Brain microvascular endothelial cell (primary cell): ENCODE data around the gene PIWIL4.
"Not testable (repeated sequence)": the region's sequence is repeated elsewhere in the genome, so short reads cannot be mapped to it uniquely, and the experiment has no call there.

Source experiments
- DNase-seq: peaks from one replicate; pipeline ENCODE4 v3.0.0-alpha.2; 2020
- H3K27ac ChIP-seq: fragments of 250-450 bp; sonication (Bioruptor Pico); 2 replicates; pipeline ENCODE4 v1.5.1; 2020; ENCODE audit warnings: mild to moderate bottlenecking, moderate library complexity
- H3K27me3 ChIP-seq: fragments of 250-450 bp; sonication (Bioruptor Pico); replicated peaks from 2 replicates; pipeline ENCODE4 v1.5.1; 2020; ENCODE audit warnings: mild to moderate bottlenecking
- H3K36me3 ChIP-seq: fragments of 250-450 bp; sonication (Bioruptor Pico); replicated peaks from 2 replicates; pipeline ENCODE4 v1.5.1; 2020; ENCODE audit warnings: mild to moderate bottlenecking
- H3K4me3 ChIP-seq: 2 replicates; pipeline ENCODE4 v1.5.1; 2011; ENCODE audit warnings: low read depth, mild to moderate bottlenecking, control low read depth, low read length, moderate library complexity
- CTCF ChIP-seq: IDR thresholded peaks from 2 replicates; pipeline ENCODE4 v1.5.1; 2011; ENCODE audit warnings: low read depth, mild to moderate bottlenecking, moderate library complexity, low read length, control low read depth, inconsistent platforms; ENCODE audit errors: missing control alignments
- in situ Hi-C: cut with HindIII; loops from 2 replicates; pipeline ENCODE4 v1.10.0; 2017; ENCODE audit warnings: low sequenced_read_pairs, low pct_ligation_motif_present

PIWIL4 gene

GRCh38 chr11:94568200-94568599, 1.0 kb downstream of the PIWIL4 start:
- Histone ChIP-seq H3K36me3 (no peaks in the 10 kb centered on the region), H3K27ac (no peak overlapping the region), H3K27me3 (no peaks in the 10 kb centered on the region), H3K4me3 (no peak overlapping the region)
- in situ Hi-C loops: no loop called here
- no peak for DNase-seq
- TF ChIP-seq CTCF: no peak

GRCh38 chr11:94568717-94569116, 1.5 kb downstream of the PIWIL4 start:
- no peak for TF ChIP-seq CTCF
- H3K27me3 ChIP-seq: no peaks in the 10 kb centered on the region
- DNase-seq: no peak
- H3K4me3 ChIP-seq: no peak overlapping the region
- in situ Hi-C loops: no loop called here
- H3K36me3 ChIP-seq: no peaks in the 10 kb centered on the region
- no peak overlapping the region for H3K27ac ChIP-seq

- H3K27me3 ChIP-seq, H3K36me3 ChIP-seq, H3K4me3 ChIP-seq, in situ Hi-C loops, DNase-seq, H3K27ac ChIP-seq: not testable (repeated sequence)
These were observed 5.8 kb downstream of the PIWIL4 start for GRCh38 chr11:94572975-94573374.

- no peaks in the 10 kb centered on the region for H3K36me3 ChIP-seq
- no peaks in the 10 kb centered on the region for H3K27me3 ChIP-seq
- in situ Hi-C loops: no loop called here
- H3K27ac ChIP-seq: peak overlapping the region; percentile 32
- TF ChIP-seq CTCF: no peak
- DNase-seq: peak; percentile 78
- peak overlapping the region; percentile 31 for H3K4me3 ChIP-seq
These were observed 7.2 kb downstream of the PIWIL4 start for GRCh38 chr11:94574193-94574961.

- no peak for DNase-seq
- no peak for TF ChIP-seq CTCF
- in situ Hi-C loops: no loop called here
- H3K27me3 ChIP-seq: no peaks in the 10 kb centered on the region
- H3K27ac ChIP-seq: no peak overlapping the region
- H3K4me3 ChIP-seq: no peak overlapping the region
- H3K36me3 ChIP-seq: no peaks in the 10 kb centered on the region
These were observed 9.1 kb downstream of the PIWIL4 start for GRCh38 chr11:94576306-94576705.

- TF ChIP-seq CTCF: no peak
- DNase-seq: no peak
- Histone ChIP-seq H3K27me3 (no peaks in the 10 kb centered on the region), H3K4me3 (no peak overlapping the region), H3K27ac (no peak overlapping the region), H3K36me3 (no peaks in the 10 kb centered on the region)
- in situ Hi-C loops: no loop called here
These were observed 10.7 kb downstream of the PIWIL4 start for GRCh38 chr11:94577841-94578240.
